ENCODE data around the gene CCDC57. TPM values are rescaled to one million over a fixed set of nuclear protein-coding genes. Genes with fewer than 3 reads are reported as not detected.

CCDC57 gene
- total and polyA plus RNA-seq, 9 of the 15 experiments (the other 6 are each of a cell fraction or from before 2014, with no cell fraction given): 0.83 to 36.2 (median 13.6) TPM

DNA sequence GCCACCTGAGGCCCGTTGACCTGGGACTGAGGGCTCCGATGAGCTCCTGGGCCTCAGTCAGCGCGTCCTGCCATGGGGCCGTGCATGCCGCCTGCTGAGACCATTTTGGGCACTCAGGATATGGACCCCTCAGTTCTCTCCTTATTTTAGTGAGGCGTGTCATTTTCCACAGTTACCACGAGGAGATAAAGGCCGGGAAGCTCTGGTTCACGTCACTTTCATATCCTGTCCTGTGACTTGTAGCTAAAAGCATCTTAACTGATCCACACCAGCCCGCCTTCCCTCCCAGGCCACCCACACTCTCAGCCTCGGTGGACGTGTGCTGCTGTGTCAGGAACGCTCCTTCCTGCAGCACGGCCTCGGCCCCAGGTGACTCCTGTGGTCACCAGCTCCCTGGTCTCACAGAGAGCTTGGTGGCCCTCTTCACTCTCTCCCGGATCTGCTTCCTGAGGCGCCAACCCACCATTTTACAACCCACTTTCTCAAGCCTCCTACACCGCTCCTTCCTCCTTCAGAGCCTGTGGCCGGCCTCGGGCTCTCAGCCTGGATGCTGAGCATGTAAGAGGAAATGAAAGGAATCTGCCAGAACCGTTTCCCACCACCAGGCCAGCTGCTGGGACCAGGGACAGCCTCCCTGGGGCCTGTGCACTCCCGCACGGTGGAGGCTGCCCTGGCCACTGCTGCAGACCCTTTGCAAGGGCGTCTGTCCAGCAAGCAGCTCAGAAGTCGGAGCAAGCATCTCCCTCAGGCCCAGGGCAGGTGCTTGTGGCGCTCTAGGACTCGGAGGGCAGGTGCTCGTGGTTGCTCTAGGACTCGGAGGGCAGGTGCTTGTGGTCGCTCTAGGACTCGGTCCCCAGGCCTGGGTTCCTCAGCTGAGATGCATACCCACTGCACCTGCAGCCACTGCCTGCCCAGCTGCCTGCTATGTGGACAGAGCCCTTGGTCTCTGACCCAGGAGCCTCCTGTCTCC lies 90.7 kb downstream of the CCDC57 start (continued):
- TF ChIP-seq POLR2AphosphoS5 (IDR thresholded peaks at IDR 0.05; ENCODE audit: control insufficient read depth, insufficient read depth, low read depth, low read length) (no peak), KAT7 (CRISPR knock-in tag; IDR thresholded peaks at IDR 0.05; ENCODE audit: borderline replicate concordance) (no peak), ZNF695 (CRISPR knock-in tag; IDR thresholded peaks at IDR 0.05) (no peak), PTTG1 (tag; IDR thresholded peaks at IDR 0.05; ENCODE audit: low read depth) (no peak), ATF1 (CRISPR knock-in tag; IDR thresholded peaks at IDR 0.05) (no peak), ATF1 (tag; IDR thresholded peaks at IDR 0.05) (peak; percentile 47; the same call in 1 of the 2 replicates), ZKSCAN3 (CRISPR knock-in tag; IDR thresholded peaks at IDR 0.05) (no peak), ZFP30 (CRISPR knock-in tag; IDR thresholded peaks at IDR 0.05; ENCODE audit: borderline replicate concordance) (no peak), L3MBTL2 (IDR thresholded peaks at IDR 0.05) (peak; percentile 36; the same call in 1 of the 2 replicates), EP400 (IDR thresholded peaks at IDR 0.05) (no peak), ARHGAP35 (IDR thresholded peaks at IDR 0.05; ENCODE audit: partially characterized antibody) (no peak), ZNF589 (CRISPR knock-in tag; IDR thresholded peaks at IDR 0.05; ENCODE audit: low read depth) (peak; percentile 68; the same call in 1 of the 2 replicates), STAT5A (IDR thresholded peaks at IDR 0.05; ENCODE audit: borderline replicate concordance, low read length) (no peak), PRMT5 (CRISPR knock-in tag; IDR thresholded peaks at IDR 0.05) (no peak), KLF16 (IDR thresholded peaks at IDR 0.05) (no peak)
- TF ChIP-seq, protein P1, sequence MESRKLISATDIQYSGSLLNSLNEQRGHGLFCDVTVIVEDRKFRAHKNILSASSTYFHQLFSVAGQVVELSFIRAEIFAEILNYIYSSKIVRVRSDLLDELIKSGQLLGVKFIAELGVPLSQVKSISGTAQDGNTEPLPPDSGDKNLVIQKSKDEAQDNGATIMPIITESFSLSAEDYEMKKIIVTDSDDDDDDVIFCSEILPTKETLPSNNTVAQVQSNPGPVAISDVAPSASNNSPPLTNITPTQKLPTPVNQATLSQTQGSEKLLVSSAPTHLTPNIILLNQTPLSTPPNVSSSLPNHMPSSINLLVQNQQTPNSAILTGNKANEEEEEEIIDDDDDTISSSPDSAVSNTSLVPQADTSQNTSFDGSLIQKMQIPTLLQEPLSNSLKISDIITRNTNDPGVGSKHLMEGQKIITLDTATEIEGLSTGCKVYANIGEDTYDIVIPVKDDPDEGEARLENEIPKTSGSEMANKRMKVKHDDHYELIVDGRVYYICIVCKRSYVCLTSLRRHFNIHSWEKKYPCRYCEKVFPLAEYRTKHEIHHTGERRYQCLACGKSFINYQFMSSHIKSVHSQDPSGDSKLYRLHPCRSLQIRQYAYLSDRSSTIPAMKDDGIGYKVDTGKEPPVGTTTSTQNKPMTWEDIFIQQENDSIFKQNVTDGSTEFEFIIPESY (CRISPR knock-in tag; IDR thresholded peaks at IDR 0.05): 0 out of 2 replicates have a peak, but pooled peaks have one; percentile 7
- TF ChIP-seq, protein P2, sequence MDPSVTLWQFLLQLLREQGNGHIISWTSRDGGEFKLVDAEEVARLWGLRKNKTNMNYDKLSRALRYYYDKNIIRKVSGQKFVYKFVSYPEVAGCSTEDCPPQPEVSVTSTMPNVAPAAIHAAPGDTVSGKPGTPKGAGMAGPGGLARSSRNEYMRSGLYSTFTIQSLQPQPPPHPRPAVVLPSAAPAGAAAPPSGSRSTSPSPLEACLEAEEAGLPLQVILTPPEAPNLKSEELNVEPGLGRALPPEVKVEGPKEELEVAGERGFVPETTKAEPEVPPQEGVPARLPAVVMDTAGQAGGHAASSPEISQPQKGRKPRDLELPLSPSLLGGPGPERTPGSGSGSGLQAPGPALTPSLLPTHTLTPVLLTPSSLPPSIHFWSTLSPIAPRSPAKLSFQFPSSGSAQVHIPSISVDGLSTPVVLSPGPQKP (CRISPR knock-in tag; IDR thresholded peaks at IDR 0.05): no peak
- TF ChIP-seq, protein P3, sequence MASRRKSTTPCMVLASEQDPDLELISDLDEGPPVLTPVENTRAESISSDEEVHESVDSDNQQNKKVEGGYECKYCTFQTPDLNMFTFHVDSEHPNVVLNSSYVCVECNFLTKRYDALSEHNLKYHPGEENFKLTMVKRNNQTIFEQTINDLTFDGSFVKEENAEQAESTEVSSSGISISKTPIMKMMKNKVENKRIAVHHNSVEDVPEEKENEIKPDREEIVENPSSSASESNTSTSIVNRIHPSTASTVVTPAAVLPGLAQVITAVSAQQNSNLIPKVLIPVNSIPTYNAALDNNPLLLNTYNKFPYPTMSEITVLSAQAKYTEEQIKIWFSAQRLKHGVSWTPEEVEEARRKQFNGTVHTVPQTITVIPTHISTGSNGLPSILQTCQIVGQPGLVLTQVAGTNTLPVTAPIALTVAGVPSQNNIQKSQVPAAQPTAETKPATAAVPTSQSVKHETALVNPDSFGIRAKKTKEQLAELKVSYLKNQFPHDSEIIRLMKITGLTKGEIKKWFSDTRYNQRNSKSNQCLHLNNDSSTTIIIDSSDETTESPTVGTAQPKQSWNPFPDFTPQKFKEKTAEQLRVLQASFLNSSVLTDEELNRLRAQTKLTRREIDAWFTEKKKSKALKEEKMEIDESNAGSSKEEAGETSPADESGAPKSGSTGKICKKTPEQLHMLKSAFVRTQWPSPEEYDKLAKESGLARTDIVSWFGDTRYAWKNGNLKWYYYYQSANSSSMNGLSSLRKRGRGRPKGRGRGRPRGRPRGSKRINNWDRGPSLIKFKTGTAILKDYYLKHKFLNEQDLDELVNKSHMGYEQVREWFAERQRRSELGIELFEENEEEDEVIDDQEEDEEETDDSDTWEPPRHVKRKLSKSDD (conservative IDR thresholded peaks at IDR 0.05; ENCODE audit: low read length): no peak
- TF ChIP-seq, protein P4, sequence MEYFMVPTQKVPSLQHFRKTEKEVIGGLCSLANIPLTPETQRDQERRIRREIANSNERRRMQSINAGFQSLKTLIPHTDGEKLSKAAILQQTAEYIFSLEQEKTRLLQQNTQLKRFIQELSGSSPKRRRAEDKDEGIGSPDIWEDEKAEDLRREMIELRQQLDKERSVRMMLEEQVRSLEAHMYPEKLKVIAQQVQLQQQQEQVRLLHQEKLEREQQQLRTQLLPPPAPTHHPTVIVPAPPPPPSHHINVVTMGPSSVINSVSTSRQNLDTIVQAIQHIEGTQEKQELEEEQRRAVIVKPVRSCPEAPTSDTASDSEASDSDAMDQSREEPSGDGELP (CRISPR knock-in tag; IDR thresholded peaks at IDR 0.05; ENCODE audit: borderline replicate concordance): 0 out of 2 replicates have a peak, but pooled peaks have one; percentile 32
- TF ChIP-seq, protein P5, sequence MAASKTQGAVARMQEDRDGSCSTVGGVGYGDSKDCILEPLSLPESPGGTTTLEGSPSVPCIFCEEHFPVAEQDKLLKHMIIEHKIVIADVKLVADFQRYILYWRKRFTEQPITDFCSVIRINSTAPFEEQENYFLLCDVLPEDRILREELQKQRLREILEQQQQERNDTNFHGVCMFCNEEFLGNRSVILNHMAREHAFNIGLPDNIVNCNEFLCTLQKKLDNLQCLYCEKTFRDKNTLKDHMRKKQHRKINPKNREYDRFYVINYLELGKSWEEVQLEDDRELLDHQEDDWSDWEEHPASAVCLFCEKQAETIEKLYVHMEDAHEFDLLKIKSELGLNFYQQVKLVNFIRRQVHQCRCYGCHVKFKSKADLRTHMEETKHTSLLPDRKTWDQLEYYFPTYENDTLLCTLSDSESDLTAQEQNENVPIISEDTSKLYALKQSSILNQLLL (CRISPR knock-in tag; IDR thresholded peaks at IDR 0.05; ENCODE audit: borderline replicate concordance): no peak
